Measurements from ENCODE around the gene MANSC1.

DNA sequence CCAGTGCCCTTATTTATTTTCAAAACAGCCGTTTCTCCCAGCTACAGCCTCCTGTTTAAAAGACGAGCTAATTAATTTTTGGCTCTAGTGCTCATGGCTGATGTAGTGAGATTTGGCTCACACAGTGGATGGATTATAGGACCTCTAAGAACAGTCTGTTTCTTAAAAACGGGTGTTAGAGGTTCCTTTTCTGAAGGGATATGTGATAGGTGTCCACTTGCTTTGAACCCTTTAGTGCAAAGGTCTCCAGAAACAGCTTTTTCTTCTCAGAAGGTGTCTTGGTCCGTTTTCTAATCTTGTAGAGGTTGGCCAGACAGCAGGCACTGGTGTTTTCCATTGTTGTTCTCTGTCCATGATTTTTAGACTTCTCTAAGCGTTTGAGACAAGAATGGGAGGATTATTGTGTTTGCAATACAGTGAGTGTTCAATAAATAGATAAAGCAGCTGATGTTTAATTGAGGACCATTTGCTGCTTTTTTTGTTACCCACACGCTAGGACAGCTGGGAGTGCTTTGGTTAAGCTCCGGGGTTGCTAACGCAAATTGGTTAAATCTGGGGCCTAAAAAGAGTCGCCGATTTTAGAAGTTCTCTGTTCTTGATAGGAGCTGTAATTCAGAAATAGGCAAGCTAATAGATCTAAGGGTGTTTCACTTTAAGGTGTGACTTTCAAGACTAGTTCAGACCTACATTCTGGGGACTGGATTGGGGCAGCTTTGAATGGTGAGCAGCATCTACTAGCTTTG lies 7.8 kb upstream of the MANSC1 start:
- TF ChIP-seq EZH2 (IDR thresholded peaks at IDR 0.05; ENCODE audit: insufficient read depth, poor library complexity, severe bottlenecking) (no peak), EZH2phosphoT487 (IDR thresholded peaks at IDR 0.05; ENCODE audit: insufficient read depth, low read depth) (no peak)

Measured in GM23248 (cell line).